Mucosa of stomach (tissue), 1 donor: ENCODE results near the gene PTPRCAP.
"Not testable (repeated sequence)": the region's sequence is repeated elsewhere in the genome, so short reads cannot be mapped to it uniquely, and the experiment has no call there.

Experiments used
- H3K27me3 ChIP-seq: one replicate; pipeline ENCODE4 v1.7.0; 2013; ENCODE audit warnings: mild to moderate bottlenecking, low read length; ENCODE audit not compliant: control insufficient read depth, insufficient read depth
- H3K36me3 ChIP-seq: one replicate; pipeline ENCODE4 v1.7.0; 2013; ENCODE audit warnings: low read length; ENCODE audit not compliant: control insufficient read depth, insufficient read depth
- H3K4me1 ChIP-seq: one replicate; pipeline ENCODE4 v1.7.0; 2013; ENCODE audit warnings: mild to moderate bottlenecking, low read length; ENCODE audit not compliant: control insufficient read depth, insufficient read depth
- H3K4me3 ChIP-seq: one replicate; pipeline ENCODE4 v1.7.0; 2013; ENCODE audit warnings: low read length
- H3K9ac ChIP-seq: one replicate; pipeline ENCODE4 v1.7.0; 2013; ENCODE audit warnings: mild to moderate bottlenecking, low read length, moderate library complexity
- H3K9me3 ChIP-seq: one replicate; pipeline ENCODE4 v1.7.0; 2013; ENCODE audit warnings: mild to moderate bottlenecking, low read length, moderate library complexity; ENCODE audit not compliant: control insufficient read depth
- donor health status: Pancreatic carcinoma.

Gene PTPRCAP

DNA sequence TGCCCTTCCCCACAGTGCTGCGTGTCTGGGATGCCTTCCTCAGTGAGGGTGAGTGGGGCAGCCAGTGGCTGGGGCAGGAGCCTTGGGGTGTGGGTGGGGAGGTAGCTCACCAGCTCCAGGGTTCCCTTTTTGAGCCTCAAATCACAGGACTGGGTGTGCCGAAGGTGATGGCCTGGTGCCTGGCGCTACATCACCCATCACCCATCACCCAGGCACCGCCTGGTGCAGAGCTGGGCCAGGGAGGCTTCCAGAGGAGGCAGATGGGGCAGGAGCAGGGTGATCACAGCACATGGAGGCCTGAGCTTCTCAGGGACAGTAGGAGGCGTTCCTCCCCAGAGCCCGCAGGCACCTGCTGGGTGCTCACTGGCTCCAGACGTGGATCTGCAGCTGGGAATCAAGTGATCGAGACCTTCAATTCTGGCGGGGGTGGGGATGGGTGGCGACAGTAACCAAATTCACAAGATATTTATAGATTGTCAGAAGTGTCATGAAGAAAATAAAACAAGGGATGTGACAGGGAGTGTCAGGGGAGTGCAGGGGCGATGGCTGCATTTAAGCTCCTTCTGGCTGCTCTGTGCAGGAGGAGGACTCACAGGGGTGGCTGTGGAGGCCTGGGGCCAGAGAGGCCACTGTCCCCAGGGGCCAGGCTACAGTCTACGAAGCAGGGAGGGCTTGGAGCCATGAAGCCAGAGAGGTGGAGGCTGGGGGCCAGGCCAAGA is 30.4 kb downstream of the PTPRCAP start:
- no peaks in the 10 kb centered on the region for H3K36me3 ChIP-seq
- no peak overlapping the region for H3K4me3 ChIP-seq
- H3K9ac ChIP-seq: no peak overlapping the region
- peaks cover 26% of the 10 kb centered on the region for H3K4me1 ChIP-seq
- no peaks in the 10 kb centered on the region for H3K9me3 ChIP-seq
- peaks cover 13% of the 10 kb centered on the region for H3K27me3 ChIP-seq

GRCh38 chr11:67406420-67406968 is 31.0 kb downstream of the PTPRCAP start:
- Histone ChIP-seq H3K4me1 (peaks cover 26% of the 10 kb centered on the region), H3K27me3 (peaks cover 13% of the 10 kb centered on the region), H3K4me3 (no peak overlapping the region), H3K9ac (no peak overlapping the region), H3K36me3 (no peaks in the 10 kb centered on the region), H3K9me3 (no peaks in the 10 kb centered on the region)

DNA sequence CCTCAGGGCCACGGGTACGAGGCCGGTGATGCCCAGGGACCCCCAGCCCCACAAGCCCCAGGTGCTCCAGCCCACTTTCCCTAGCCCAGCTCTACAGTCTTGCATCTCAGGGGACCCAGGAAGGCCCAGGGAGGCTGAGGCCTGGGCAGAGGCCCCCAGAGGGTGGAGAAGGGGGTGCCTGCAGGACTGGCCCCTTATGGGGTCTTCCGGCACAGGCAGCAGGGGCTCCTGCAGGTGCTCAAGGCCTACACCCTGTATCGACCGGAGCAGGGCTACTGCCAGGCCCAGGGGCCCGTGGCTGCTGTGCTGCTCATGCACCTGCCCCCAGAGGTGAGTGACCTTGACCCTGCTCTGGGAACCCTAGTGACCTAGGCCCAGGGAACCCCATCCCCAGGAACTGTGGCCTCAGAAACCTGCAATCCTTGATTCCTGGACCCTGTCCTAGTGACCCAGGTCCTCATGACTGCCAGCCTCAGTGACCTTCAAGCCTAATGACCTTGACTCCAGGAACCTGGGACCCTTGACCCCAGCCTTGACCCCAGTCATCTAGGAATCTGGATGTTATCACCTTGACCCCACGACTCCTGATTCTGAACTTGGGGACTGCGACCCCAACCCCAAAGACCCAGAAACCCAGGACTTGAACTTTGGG is 31.7 kb downstream of the PTPRCAP start:
- peaks cover 21% of the 10 kb centered on the region for H3K4me1 ChIP-seq
- H3K9me3 ChIP-seq: no peaks in the 10 kb centered on the region
- no peak overlapping the region for H3K9ac ChIP-seq
- no peak overlapping the region for H3K4me3 ChIP-seq
- peaks cover 7% of the 10 kb centered on the region for H3K27me3 ChIP-seq
- H3K36me3 ChIP-seq: no peaks in the 10 kb centered on the region

GRCh38 chr11:67405196-67405567 is 32.3 kb downstream of the PTPRCAP start:
- peaks cover 3% of the 10 kb centered on the region for H3K27me3 ChIP-seq
- no peak overlapping the region for H3K4me3 ChIP-seq
- no peaks in the 10 kb centered on the region for H3K36me3 ChIP-seq
- H3K9ac ChIP-seq: no peak overlapping the region
- no peaks in the 10 kb centered on the region for H3K9me3 ChIP-seq
- peaks cover 22% of the 10 kb centered on the region for H3K4me1 ChIP-seq

DNA sequence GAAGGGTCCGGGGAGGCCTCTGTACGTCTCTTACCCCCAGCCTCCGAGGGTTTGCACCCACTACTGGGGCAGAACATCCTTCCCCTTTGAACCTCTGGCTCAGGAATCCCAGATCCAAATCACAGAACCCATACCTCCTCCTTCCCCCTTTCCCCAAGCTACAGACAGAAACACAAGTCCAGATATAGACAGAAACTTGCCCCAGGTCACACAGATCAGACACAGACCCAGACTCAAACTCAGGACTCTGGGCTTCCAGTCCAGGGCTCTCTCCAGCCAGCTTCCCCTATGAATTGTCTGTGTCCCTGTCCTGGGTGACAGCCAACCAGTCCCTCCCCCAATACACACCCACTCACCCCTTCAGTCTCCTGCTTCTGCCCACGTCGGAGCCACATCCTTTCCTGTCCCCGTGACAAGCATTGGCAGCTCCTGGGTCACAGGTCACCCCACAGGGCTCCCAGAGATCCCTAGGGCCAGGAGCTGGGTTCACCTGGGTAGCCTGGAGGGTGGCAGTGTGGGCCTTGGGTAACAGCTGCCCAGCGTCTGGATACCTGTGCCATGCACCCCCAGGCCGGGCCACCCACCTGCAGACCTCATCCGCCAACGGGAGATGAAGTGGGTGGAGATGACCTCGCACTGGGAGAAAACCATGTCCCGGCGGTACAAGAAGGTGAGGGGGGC is 32.8 kb downstream of the PTPRCAP start:
- Histone ChIP-seq H3K9me3 (no peaks in the 10 kb centered on the region), H3K9ac (no peak overlapping the region), H3K4me1 (peaks cover 18% of the 10 kb centered on the region), H3K4me3 (no peak overlapping the region), H3K36me3 (no peaks in the 10 kb centered on the region), H3K27me3 (peaks cover 3% of the 10 kb centered on the region)

DNA sequence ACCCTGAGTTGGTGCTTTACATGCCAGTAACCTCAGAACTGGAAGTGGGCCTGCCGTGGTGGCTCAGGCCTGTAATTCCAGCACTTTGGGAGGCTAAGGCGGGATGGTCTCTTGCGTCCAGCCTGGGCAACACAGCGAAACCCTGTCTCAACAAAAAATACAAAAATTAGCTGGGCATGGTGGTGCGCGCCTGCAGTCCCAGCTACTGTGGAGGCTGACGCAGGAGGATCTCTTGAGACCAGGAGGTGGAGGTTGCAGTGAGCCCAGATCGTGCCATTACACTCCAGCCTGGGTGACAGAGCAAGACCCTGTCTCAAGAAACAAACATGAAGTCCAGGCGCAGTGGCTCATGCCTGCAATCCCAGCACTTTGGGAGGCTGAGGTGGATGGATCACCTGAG is 34.4 kb downstream of the PTPRCAP start:
- not testable (repeated sequence) for H3K36me3 ChIP-seq, H3K4me3 ChIP-seq, H3K27me3 ChIP-seq, H3K9me3 ChIP-seq, H3K9ac ChIP-seq
- peaks cover 16% of the 10 kb centered on the region for H3K4me1 ChIP-seq

- Histone ChIP-seq H3K9ac (peak overlapping the region; percentile 87), H3K4me1 (peaks cover 16% of the 10 kb centered on the region), H3K36me3 (peaks cover 11% of the 10 kb centered on the region), H3K4me3 (peak overlapping the region; percentile 8)
- not testable (repeated sequence) for H3K9me3 ChIP-seq, H3K27me3 ChIP-seq
Measured at GRCh38 chr11:67402192-67402839, 35.2 kb downstream of the PTPRCAP start.

GRCh38 chr11:67401495-67402191 is 35.8 kb downstream of the PTPRCAP start, which contains the start of gene PPP1CA:
PPP1CA (minus strand) TSS chr11:67401858; CDS start chr11:67401782, 76 bp downstream.
- H3K9me3 ChIP-seq: no peaks in the 10 kb centered on the region

DNA sequence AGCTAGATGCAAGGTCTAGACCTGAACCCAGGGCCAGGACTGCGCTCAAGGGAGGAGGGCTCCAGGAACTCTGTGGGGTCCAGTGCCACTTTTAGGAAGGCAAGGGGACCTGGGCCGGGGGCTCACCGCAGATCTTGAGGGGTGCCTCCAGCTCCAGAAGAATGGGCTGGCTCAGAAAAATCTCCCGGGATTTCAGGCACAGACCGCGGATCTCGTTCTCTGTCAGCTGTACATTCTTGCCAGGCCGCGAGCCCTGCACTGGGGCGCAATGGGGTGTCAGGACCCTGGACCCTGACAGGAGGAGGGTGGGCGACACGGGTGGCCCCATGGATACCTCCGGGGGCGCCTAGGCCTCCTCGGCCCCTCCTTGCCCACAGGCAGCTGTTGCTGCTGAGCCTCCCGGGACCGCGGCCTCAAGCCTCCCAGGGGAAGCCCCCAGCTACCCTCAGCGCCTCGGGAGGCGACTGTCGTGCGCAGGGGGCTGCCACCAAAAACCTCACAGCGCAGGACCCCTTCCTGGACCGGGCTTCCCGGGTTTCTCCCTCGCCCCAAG is 36.5 kb downstream of the PTPRCAP start:
- no peaks in the 10 kb centered on the region for H3K27me3 ChIP-seq
- H3K4me1 ChIP-seq: peaks cover 16% of the 10 kb centered on the region
- H3K9me3 ChIP-seq: no peaks in the 10 kb centered on the region
- H3K4me3 ChIP-seq: peak overlapping the region; percentile 82
- H3K36me3 ChIP-seq: peaks cover 11% of the 10 kb centered on the region
- H3K9ac ChIP-seq: peak overlapping the region; percentile 93

More at GRCh38 chr11:67401495-67402191, 35.8 kb downstream of the PTPRCAP start, which contains the start of gene PPP1CA:
- peak within 1 kb of the TSS; percentile 82 for H3K4me3 ChIP-seq
- H3K9ac ChIP-seq: peak within 1 kb of the TSS; percentile 93
- peaks cover 11% of the 10 kb centered on the region for H3K36me3 ChIP-seq
- H3K4me1 ChIP-seq: peaks cover 16% of the 10 kb centered on the region
- peaks cover 3% of the 10 kb centered on the region for H3K27me3 ChIP-seq

GRCh38 chr11:67400251-67400941 is 37.1 kb downstream of the PTPRCAP start:
- peaks cover 16% of the 10 kb centered on the region for H3K4me1 ChIP-seq

More at GRCh38 chr11:67400251-67400941, 37.1 kb downstream of the PTPRCAP start:
- peak overlapping the region; percentile 93 for H3K9ac ChIP-seq
- peak overlapping the region; percentile 82 for H3K4me3 ChIP-seq
- H3K9me3 ChIP-seq: no peaks in the 10 kb centered on the region
- H3K27me3 ChIP-seq: no peaks in the 10 kb centered on the region
- peaks cover 11% of the 10 kb centered on the region for H3K36me3 ChIP-seq
